GM18951 (cell line): ENCODE results near the gene C17orf114.

Source experiments
- POLR2A ChIP-seq: IDR thresholded peaks from 4 replicates; pipeline ENCODE4 v1.6.1; 2011; ENCODE audit warnings: mild to moderate bottlenecking; ENCODE audit not compliant: insufficient read length, insufficient read depth; ENCODE audit errors: extremely low read depth
- in situ Hi-C: fragments of 300-500 bp; cut with MboI; formaldehyde crosslinking; loops from one replicate; pipeline ENCODE4 v1.12.0; 2022; ENCODE audit warnings: low sequenced_read_pairs, mixed read lengths, inconsistent platforms; ENCODE audit not compliant: unreplicated experiment

C17orf114 gene

DNA sequence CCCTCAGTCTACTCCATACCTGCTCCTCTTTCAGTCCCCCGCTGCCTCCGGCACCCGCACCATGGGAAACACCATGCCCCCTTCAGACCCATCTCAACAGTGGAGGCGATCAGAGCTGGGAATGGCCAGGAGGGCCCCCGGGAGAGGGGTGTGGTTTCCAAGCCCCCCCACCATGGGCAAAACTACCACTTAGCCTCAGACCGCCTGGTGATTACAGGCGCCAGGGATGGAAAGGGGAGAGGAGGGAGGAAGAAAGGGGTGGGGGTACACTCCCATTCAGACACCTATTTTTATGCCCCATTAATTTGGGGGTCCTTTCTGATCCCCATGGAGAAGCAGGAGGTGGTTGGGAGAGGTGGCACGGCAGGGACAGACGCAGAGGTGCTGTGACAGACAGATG, at the start of gene C17orf114:
Gene C17orf114 (minus strand): TSS at position 101 of the 400 bp plus-strand sequence.
- TF ChIP-seq POLR2A = no peak
- in situ Hi-C loops = no loop called here

DNA sequence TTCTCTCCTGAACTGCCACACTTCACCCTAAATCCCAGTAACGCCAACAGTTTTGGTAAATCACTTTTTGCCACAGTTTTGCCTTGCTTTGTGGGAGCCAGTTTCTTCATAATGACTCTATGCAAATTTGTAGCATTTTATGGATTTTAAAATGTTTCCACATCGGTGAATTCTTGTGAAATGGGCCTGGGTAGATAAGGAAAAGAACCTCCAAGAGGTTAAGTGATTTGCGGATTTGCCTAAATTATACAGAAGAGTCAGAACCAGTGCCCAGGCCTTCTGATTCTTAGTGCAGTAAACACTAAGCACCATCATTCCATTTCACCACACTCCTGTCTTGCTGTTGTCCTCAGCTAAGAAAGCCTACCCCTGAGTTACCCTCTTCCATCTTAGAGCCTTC, 49.0 kb upstream of the C17orf114 start:
- in situ Hi-C loops = no loop called here
- no peak for TF ChIP-seq POLR2A

DNA sequence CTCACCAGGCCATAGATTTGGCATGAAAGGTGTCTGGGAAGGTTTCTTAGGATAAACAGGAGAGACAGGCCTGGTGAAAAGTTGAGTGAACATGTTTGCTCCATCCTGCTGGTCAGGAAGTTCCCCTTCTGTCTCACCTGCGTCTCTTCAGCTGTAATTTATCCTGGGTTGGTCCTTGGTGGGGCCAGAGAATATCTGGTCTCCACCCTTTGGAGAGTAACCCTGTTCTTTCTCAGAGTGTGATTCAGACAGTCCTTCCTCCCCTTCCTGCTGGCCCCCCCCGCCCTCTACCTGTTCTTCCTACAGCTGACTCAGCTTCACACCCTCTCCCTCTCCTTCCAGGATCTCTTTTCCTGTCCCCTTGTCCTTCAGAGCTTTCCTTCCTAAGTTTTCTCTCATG, 48.1 kb upstream of the C17orf114 start:
- no peak for TF ChIP-seq POLR2A
- in situ Hi-C loops = no loop called here

DNA sequence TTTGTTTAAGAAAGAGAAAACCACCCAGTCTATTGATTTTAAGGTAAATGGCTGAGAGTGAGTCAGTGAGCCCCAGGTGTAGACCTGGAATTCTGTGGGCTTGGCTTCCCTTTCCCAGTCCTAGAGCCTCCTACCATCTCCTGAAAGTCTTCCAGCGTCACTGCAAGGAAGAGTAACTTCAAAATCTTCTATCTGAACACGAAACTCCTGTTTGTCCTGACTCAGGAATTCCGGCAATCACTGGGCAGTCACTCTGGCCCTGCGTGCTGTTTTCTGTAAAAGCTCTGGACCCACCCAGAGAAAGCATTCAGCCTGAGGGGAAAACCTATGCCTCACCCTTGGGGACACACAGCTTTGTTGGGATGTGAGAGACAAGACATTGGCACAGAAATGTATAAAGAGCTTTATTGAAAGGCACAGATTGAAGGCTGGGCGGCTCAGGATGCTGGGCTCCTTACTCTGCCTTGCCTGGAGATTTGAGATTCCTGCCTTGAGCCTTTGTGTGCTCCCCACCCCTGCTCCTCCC, 46.9 kb upstream of the C17orf114 start:
- no peak for TF ChIP-seq POLR2A
- in situ Hi-C loops = no loop called here

DNA sequence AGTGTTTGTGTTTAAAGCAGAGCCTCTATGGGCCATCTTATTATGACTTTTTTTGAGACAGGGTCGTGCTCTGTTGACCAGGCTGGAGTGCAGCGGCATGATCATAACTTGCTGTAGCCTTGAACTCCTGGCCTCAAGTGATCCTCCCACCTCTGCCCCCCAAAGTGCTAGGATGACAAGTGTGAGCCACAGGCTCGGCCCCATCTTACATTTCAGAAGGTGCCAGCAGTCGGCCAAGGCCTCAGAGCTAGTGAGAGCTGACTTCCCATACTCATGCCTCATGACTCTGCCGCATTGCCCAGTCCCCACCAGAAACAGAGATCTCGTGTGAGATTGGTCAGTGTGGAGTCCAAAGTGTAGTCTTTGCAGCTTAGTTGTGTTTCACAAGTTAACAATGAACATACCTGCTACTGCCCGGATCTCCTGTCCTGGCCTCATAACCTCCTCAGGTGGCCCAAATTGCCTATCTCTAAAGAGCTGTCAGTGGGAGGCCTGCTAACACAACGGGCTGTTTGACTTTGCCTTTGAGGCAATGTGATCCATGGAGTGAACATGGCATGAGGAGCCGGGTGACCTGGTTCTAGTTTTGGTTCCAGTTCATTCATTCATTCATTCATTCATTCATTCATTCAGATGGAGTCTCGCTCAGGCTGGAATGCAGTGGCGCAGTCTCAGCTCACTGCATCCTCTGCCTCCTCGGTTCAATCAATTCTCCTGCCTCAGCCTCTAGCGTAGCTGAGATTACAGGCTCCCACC, 44.7 kb upstream of the C17orf114 start:
- in situ Hi-C loops = no loop called here
- TF ChIP-seq POLR2A = no peak

DNA sequence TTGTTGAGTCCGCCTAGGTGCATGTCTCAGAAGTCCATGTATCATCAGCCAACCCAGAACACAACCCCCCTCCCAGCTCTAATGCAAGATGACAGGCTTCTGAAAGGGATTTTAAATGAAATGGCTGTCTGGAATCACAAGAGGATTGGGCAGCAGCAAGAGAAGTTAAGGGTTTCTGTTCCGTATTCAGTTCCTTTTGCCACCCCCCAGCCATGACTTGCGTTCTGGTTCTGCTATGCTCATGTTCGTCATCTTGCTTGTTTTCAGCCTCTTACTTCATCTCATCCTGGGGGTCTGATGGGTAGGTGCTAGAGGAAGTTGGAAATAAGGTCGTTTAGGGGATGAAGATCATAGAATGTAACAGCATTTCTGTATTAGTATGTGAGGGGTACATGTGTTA, 43.0 kb upstream of the C17orf114 start:
- in situ Hi-C loops = no loop called here
- TF ChIP-seq POLR2A = no peak

DNA sequence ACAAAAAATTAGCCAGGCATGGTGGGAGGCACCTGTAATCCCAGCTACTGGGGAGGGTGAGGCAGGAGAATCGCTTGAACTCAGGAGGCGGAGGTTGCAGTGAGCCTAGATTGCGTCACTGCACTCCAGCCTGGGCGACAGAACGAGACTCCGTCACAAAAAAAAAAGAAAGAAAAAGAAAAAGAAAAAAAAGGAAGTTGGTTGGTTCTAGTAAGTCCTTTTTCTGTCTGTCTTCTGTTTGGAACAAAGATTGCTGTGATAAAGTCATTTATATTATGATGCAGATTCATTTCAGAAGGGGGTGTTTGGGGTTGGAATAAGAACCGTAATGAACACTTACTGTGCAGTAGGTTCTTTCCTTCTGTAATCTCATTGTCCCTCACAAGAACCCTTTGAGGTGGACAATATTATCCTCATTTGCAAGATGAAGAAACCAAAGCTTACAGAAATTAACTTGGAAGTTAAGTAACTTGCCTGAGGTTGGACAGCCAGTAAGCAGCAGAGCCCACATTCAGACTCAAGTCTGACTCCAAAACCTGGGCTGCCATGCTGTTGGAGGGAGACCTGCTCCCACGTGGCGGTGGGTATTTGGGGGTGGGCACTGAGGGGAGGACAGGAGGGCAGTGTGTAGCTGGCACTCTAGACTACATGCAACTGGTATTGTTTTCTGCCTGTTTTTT, 41.3 kb upstream of the C17orf114 start:
- TF ChIP-seq POLR2A = no peak
- in situ Hi-C loops = no loop called here

DNA sequence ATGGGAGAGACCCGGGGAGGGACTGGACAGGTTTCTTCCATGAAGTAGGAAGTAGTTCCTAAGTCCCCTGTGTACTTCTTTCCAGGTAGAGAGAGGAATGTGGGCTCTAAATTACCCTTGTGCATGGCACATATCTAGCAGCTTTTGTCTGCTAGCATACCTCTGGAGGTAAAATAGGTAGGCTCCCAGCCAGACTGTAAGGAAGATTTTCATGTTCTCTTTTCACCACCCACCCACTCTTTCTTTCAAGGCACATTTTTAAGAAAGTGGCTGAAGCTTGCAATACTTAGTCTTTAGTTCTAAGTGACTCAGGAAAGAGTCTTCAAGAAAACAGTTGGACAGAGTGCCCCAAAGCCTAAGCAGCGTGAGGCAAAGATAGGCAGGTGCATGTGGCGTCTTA, 40.2 kb upstream of the C17orf114 start:
- no peak for TF ChIP-seq POLR2A
- in situ Hi-C loops = no loop called here

DNA sequence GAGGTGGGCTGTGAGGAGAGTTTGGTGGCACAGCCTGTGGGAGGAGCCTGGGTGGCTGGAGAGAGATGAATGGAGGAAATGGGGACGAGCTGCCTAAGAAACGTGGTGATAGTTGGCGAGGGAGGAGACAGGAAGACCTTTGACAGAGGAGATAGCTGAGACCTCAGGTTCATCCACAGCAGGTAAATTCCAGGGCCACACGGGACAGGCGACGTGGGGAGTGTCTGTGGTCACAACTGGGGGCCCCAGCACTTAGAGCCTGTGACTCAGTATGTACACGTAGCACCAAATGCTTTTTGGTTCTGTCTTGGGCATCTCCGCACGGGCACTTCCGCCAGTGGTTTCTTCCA, 38.7 kb upstream of the C17orf114 start:
- in situ Hi-C loops = no loop called here

DNA sequence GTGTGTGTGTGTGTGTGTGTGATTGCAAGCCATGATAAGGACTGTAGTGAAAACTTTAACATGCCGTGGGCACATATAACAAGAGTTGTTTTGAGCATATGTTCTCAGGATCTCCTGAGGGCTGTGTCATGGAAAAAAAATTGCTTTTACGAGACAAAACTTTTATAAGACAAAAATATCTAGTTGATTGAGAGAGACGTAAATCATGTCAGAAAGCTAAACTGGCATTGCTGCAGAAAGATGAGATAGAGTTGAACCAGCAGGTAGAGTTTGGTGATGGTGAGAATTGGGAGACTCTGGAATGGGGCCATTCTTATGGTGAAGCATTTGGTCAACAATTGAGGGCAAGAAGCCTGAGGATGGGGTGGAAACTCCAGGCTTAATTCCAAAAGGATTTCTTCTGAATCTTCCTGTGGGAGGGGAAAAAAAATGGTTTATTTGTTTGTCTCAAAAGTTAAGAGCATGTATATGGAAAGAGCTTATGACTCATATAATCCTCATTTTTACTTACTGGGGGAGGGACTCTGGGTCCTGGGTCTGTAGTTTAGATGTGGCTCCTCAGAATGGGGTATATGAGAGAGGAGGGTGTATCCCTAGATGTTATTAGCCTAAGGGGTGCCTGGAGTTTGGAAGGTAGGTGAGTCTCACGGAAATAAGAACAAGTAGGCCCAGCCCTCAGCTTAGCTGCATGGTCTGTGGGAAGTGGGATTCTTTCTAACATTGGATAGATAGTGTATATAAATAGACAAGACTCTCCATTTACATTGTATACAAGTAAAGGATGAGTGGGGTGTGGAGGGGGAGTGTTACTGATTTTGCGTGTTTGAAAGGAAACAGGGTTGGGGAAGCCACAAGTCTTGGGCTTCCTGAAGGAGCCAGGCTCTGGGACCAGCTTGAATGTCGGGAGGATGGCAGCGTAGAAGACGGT, 38.1 kb upstream of the C17orf114 start:
- in situ Hi-C loops = no loop called here
- TF ChIP-seq POLR2A = no peak

More for the DNA sequence above, 38.7 kb upstream of the C17orf114 start:
- no peak for TF ChIP-seq POLR2A

DNA sequence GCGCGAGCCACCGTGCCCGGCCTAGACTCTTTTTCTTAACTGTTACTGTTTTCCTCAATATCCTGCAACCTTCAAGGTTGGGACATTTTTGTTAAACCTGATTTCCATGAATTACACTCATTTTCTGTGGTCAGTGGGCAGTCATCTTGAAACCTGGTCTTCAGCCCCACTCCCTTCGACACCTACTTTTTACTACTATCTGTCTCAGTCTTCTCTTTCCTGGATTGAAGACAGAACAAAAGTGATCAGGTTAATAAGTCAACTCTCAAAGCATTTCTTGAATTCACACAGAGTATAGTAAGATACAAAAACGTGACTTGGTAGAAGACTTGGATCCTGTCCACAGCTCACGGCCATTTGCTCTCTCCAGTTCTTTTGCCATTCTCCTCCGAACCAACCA, 37.1 kb upstream of the C17orf114 start:
- in situ Hi-C loops = no loop called here
- no peak for TF ChIP-seq POLR2A

DNA sequence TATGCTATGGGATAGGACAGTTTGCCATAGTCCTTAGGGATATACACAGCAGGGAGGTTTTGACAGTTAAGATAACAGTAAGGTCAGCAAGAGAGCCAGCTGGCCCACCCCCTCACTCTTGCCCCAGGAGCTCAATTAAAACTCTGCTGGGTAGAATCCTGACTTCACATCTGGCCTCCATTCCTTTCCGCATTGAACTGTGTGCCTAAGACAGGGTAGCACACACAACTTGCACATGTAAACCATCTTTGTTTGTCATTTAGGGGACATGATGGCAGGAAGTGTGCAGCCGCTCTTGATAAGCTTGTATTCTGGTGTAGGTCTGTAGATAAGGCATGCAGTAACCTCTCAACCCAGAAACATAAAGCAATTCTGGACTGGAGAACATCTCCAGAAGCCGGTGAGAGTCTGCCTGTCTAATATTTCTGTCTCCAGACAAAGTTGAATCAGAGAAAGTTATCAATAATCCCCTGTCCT, 36.2 kb upstream of the C17orf114 start:
- in situ Hi-C loops = no loop called here
- TF ChIP-seq POLR2A = no peak
